Right atrium auricular region (tissue), 2 donors: Measurements from ENCODE around the gene ITGB6. TPM values are rescaled to one million over a fixed set of nuclear protein-coding genes. Genes with fewer than 3 reads are reported as not detected.

Source experiments
- DNase-seq: peaks from one replicate; pipeline ENCODE4 v3.0.0-alpha.2; 2019; ENCODE audit warnings: low spot score
- H3K27ac ChIP-seq, 2 donors: fragments of 200-600 bp; sonication (generic); 1 replicate in 1 of 2; 2 replicates in 1 of 2; pipeline ENCODE4 v1.5.1; 2016 to 2019
- H3K27me3 ChIP-seq, 2 donors: fragments of 200-600 bp; sonication (generic); one replicate each; pipeline versions ENCODE4 v1.5.1 to v1.6.0; 2017 to 2019
- H3K36me3 ChIP-seq: fragments of 200-600 bp; sonication (generic); one replicate; pipeline ENCODE4 v1.5.1; 2016
- H3K4me1 ChIP-seq, 2 donors: fragments of 200-600 bp; sonication (generic); one replicate each; pipeline versions ENCODE4 v1.5.1 to v1.6.0; 2017 to 2019
- H3K4me3 ChIP-seq, 2 donors: fragments of 200-600 bp; sonication (generic); 1 replicate in 1 of 2; 2 replicates in 1 of 2; pipeline ENCODE4 v1.5.1; 2017 to 2019; ENCODE audit warnings: mild to moderate bottlenecking in 1 of 2, moderate library complexity in 1 of 2
- H3K9me3 ChIP-seq, 2 donors: fragments of 200-600 bp; sonication (generic); one replicate each; pipeline ENCODE4 v1.5.1; 2019
- total RNA-seq, 2 donors: library from RNA; depleted of rRNA; stranded (reverse); fragments of >200 nt; gene quantifications; one replicate each; pipeline ENCODE4 v1.1.0, GENCODE V29; 2016
- TF ChIP-seq, protein P1 (sequence below), 2 donors: fragments of 200-600 bp; sonication (generic); IDR thresholded peaks; one replicate each; pipeline ENCODE4 v1.5.1; 2019; ENCODE audit warnings: antibody characterized with exemption in 2 of 2

The ITGB6 gene
- total RNA-seq, 2 donors from 2014 or later = 0.20 to 0.30 TPM

DNA sequence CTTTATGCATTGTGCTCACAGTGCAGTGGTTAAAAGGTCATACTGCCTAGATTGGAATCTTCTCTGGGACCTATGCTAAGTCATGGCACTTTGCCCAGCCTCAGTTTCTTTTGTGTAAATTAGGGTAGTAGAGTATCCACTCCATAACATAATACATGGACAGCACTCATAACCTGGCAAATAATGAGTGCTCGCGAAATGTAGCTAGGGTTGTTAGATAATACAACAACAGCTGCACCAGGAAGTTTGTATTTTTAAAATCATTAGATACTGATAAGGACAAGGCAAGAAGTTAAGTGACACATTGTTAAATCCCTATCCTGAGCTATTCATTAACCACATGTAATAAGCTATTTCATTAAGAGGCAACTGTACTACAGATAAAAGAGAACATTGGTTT lies 123.8 kb downstream of the ITGB6 start:
- no peaks in the 10 kb centered on the region for H3K36me3 ChIP-seq
- TF ChIP-seq, protein P1, sequence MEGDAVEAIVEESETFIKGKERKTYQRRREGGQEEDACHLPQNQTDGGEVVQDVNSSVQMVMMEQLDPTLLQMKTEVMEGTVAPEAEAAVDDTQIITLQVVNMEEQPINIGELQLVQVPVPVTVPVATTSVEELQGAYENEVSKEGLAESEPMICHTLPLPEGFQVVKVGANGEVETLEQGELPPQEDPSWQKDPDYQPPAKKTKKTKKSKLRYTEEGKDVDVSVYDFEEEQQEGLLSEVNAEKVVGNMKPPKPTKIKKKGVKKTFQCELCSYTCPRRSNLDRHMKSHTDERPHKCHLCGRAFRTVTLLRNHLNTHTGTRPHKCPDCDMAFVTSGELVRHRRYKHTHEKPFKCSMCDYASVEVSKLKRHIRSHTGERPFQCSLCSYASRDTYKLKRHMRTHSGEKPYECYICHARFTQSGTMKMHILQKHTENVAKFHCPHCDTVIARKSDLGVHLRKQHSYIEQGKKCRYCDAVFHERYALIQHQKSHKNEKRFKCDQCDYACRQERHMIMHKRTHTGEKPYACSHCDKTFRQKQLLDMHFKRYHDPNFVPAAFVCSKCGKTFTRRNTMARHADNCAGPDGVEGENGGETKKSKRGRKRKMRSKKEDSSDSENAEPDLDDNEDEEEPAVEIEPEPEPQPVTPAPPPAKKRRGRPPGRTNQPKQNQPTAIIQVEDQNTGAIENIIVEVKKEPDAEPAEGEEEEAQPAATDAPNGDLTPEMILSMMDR (IDR thresholded peaks at IDR 0.05) = no peak
- no peaks in the 10 kb centered on the region for H3K27me3 ChIP-seq
- DNase-seq = no peak
- H3K4me1 ChIP-seq = no peaks in the 10 kb centered on the region
- no peak overlapping the region for H3K4me3 ChIP-seq
- no peak overlapping the region for H3K27ac ChIP-seq
- H3K9me3 ChIP-seq = no peaks in the 10 kb centered on the region

DNA sequence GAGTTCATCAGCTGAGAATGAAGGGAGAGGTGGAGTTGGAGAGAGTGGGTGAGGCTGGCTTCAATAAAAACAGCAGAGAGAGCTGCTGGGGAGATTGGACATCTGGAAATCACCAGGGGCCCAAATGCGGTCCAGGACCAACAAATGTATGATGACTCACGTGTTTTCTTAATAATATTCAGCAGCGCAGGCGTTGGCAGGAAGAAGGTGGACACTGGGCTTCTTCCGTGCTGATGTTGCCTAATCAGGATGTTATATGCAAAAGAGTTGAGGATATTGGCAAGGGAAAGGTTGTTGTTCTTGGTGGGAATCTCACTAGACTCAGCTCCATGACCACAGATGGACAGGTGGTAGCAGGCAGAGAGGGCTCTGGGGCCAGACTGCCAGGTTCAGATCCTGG lies 124.9 kb downstream of the ITGB6 start:
- Histone ChIP-seq H3K4me1 (no peaks in the 10 kb centered on the region), H3K9me3 (no peaks in the 10 kb centered on the region), H3K27me3 (no peaks in the 10 kb centered on the region), H3K36me3 (no peaks in the 10 kb centered on the region), H3K4me3 (no peak overlapping the region), H3K27ac (no peak overlapping the region)
- DNase-seq = no peak
- TF ChIP-seq, protein P1 (IDR thresholded peaks at IDR 0.05) = no peak

DNA sequence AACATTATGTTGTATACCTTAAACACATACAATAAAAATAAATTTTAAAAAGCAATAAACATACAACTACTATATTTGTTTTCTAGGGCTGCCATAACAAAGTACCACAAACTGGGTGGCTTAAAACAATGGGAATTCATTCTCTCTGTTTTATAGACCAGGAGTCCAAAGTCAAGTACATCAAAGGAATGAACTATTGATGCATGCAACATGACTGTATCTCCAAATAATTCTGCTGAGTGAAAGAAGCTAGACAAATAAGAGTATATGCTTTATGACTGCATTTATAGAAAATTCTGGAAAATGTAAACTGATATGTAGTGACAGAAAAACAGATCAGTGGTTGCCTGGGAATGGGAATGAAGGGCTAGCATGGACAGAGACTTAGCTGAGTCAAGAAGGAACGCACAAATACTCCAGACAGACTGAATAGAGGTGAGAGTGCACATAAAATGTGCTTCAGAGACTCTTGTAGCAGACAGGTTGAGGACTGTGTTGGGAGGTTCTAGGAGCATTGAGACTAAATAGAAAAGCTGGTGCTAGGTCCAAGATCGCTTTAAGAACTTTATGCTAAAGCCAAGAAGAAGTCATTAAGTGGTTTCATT lies 126.7 kb downstream of the ITGB6 start:
- H3K36me3 ChIP-seq = no peaks in the 10 kb centered on the region
- H3K4me3 ChIP-seq = no peak overlapping the region
- H3K27me3 ChIP-seq = no peaks in the 10 kb centered on the region
- no peak overlapping the region for H3K27ac ChIP-seq
- DNase-seq = no peak
- TF ChIP-seq, protein P1 (IDR thresholded peaks at IDR 0.05) = no peak
- no peaks in the 10 kb centered on the region for H3K9me3 ChIP-seq
- H3K4me1 ChIP-seq = no peaks in the 10 kb centered on the region

DNA sequence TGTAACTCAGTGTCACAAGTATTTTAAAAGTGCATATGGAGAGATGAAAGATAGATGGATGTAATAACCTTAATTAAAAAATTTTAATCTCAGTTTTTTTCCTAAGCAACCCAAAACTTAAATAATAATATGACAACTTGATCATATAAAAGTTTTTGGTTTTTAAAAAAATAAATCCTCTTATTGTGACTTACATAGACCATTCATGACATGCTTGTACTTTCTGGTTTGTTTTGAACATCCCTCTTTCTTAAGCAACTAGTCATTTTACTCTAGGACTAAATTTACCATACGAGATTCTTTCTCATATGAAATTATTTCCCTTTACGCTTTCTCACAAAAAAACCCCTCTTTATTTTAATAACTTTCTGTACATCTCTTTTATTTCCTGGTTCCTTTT lies 131.2 kb downstream of the ITGB6 start:
- no peaks in the 10 kb centered on the region for H3K36me3 ChIP-seq
- no peak overlapping the region for H3K4me3 ChIP-seq
- DNase-seq = no peak
- TF ChIP-seq, protein P1 (IDR thresholded peaks at IDR 0.05) = no peak
- no peaks in the 10 kb centered on the region for H3K9me3 ChIP-seq
- no peak overlapping the region for H3K27ac ChIP-seq
- H3K27me3 ChIP-seq = no peaks in the 10 kb centered on the region
- peaks cover 0 to 10% of the 10 kb centered on the region in 2 donors for H3K4me1 ChIP-seq

DNA sequence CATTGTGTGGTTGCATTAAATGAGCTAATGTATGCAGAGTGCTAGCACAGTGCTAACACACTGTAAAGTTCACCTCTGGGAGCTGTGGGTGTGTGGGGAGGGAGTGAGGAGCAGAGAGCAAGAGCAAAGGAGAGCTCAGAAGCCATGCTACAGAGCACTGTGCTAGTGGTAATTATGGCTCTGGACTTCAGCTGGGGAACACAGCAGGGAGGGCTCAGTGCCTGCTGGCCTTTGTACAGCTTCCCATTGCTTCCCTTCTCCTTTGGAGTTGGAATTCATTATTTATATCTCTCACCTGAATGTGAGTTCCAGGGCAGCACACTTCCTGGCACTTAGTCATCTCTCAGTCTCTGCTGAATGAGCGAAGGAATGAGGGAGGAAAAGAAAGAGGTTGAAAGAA lies 135.2 kb downstream of the ITGB6 start:
- DNase-seq = no peak
- Histone ChIP-seq H3K9me3 (no peaks in the 10 kb centered on the region), H3K4me3 (no peak overlapping the region), H3K4me1 (peaks cover 0 to 38% of the 10 kb centered on the region in 2 donors), H3K27ac (peak overlapping the region in 1 of 2 donors; percentile 42), H3K27me3 (no peaks in the 10 kb centered on the region), H3K36me3 (no peaks in the 10 kb centered on the region)
- TF ChIP-seq, protein P1 (IDR thresholded peaks at IDR 0.05) = no peak
